OCI-LY7 (cell line): ENCODE measurements around the gene COL17A1.

Experiments
- CTCF ChIP-seq: fragments of 200-600 bp; sonication (generic); conservative IDR thresholded peaks from 2 replicates; pipeline ENCODE4 v1.5.1; 2014; ENCODE audit warnings: mild to moderate bottlenecking, antibody characterized with exemption, low read length, moderate library complexity, mixed read lengths
- EZH2phosphoT487 ChIP-seq: fragments of 200-600 bp; sonication (generic); IDR thresholded peaks from 2 replicates; pipeline ENCODE4 v1.6.1; 2018; ENCODE audit warnings: low read depth, borderline replicate concordance, mild to moderate bottlenecking, mixed run types, antibody characterized with exemption, low read length, moderate library complexity, mixed read lengths

DNA sequence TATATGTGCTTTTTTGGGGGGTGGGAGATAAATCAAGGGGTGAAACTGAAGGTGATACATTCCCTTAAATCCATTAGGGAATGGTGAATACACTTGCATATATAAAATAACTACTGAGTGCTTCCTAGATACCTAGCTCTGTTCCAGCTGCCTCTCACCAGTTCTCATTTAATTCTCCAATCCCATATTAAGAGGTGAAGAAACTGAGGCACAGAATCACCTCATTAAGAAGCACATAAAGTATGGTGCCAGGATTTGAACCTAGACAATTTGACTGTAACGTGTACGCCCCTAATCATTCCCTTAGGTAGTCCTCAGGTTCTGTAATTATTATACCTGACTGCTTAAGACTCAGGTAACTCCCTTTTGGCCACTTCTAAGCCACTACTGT, 34.8 kb upstream of the COL17A1 start:
- TF ChIP-seq CTCF, result no peak
- TF ChIP-seq EZH2phosphoT487, result no peak
